Skin of body (tissue), 2 donors: ENCODE data around the gene STK17B. TPM values are rescaled to one million over a fixed set of nuclear protein-coding genes. Genes with fewer than 3 reads are reported as not detected.

ENCODE experiments used
- DNase-seq: peaks from one replicate; lab custom pipeline; 2025; lab: John Stamatoyannopoulos, UW
- total RNA-seq: library from RNA; depleted of rRNA; stranded (reverse); fragments of >200 nt; gene quantifications from one replicate; pipeline ENCODE4 v1.2.3, GENCODE V29; 2014

Gene STK17B
- total RNA-seq, 1 donor from 2014 or later: 32.4 TPM

- no peak for DNase-seq
Measured at GRCh38 chr2:196159221-196159892, 12.0 kb downstream of the STK17B start.

GRCh38 chr2:196155575-196155974, 15.8 kb downstream of the STK17B start:
- DNase-seq: no peak

- no peak for DNase-seq
Measured at GRCh38 chr2:196153480-196153879, 17.9 kb downstream of the STK17B start.

- no peak for DNase-seq
Measured at GRCh38 chr2:196149948-196150347, 21.4 kb downstream of the STK17B start.

GRCh38 chr2:196148736-196149135, 22.6 kb downstream of the STK17B start:
- no peak for DNase-seq

- no peak for DNase-seq
Measured at GRCh38 chr2:196145256-196145655, 26.1 kb downstream of the STK17B start.

- no peak for DNase-seq
Measured at GRCh38 chr2:196144513-196145126, 26.8 kb downstream of the STK17B start.

GRCh38 chr2:196143730-196144131, 27.6 kb downstream of the STK17B start:
- no peak for DNase-seq

- no peak for DNase-seq
Measured at GRCh38 chr2:196142825-196143224, 28.6 kb downstream of the STK17B start.

GRCh38 chr2:196140213-196140612, 31.2 kb downstream of the STK17B start:
- DNase-seq: no peak

- no peak for DNase-seq
Measured at GRCh38 chr2:196137271-196137670, 34.1 kb downstream of the STK17B start.

- no peak for DNase-seq
Measured at GRCh38 chr2:196136151-196136550, 35.2 kb downstream of the STK17B start.

- no peak for DNase-seq
Measured at GRCh38 chr2:196131949-196132925, 39.1 kb downstream of the STK17B start.

- no peak for DNase-seq
Measured at GRCh38 chr2:196131384-196131937, 39.9 kb downstream of the STK17B start.

- no peak for DNase-seq
Measured at GRCh38 chr2:196130039-196130825, 41.1 kb downstream of the STK17B start.

- no peak for DNase-seq
Measured at GRCh38 chr2:196128749-196129148, 42.6 kb downstream of the STK17B start.

- no peak for DNase-seq
Measured at GRCh38 chr2:196125596-196125995, 45.8 kb downstream of the STK17B start.

GRCh38 chr2:196123679-196124373, 47.6 kb downstream of the STK17B start:
- DNase-seq: no peak

GRCh38 chr2:196119926-196120325, 51.5 kb downstream of the STK17B start:
- DNase-seq: no peak

- DNase-seq: no peak
Measured at GRCh38 chr2:196117214-196117705, 54.1 kb downstream of the STK17B start.
